SK-N-SH (cell line): ENCODE results near the gene SPATA25. TPM values are rescaled to one million over a fixed set of nuclear protein-coding genes. Genes with fewer than 3 reads are reported as not detected.

Experiments
- CTCF ChIA-PET: fragments of 300-600, 350-600 bp; formaldehyde crosslinking; extraction: SDS; loops from one replicate; lab custom pipeline; 2021; lab: Yijun Ruan, JAX
- POLR2A ChIA-PET: fragments of 350-600 bp; sonication (Branson Sonifier 250); formaldehyde crosslinking; extraction: SDS; loops from one replicate; lab custom pipeline; 2020; ENCODE audit warnings: antibody characterized with exemption, inconsistent platforms; lab: Yijun Ruan, JAX
- DNase-seq: peaks from one replicate; pipeline ENCODE4 v3.0.0; 2012
- H2AFZ ChIP-seq: fragments of 200-600 bp; sonication (generic); 2 replicates; pipeline ENCODE4 v1.8.1; 2016; ENCODE audit warnings: antibody characterized with exemption, mild to moderate bottlenecking, low read depth
- H3F3A ChIP-seq: fragments of 200-600 bp; sonication (generic); replicated peaks from 2 replicates; pipeline ENCODE3; 2016; ENCODE audit warnings: antibody characterized with exemption, mild to moderate bottlenecking; ENCODE audit not compliant: insufficient read depth
- H3K27ac ChIP-seq, 2 experiments: fragments of 200-500 bp in 1 of 2; fragments of 200-600 bp in 1 of 2; sonication (Bioruptor generic) in 1 of 2; sonication (generic), shearing (Covaris generic) in 1 of 2; 2 replicates each; pipeline versions ENCODE4 v1.5.1 to v1.6.1; 2014 to 2016; ENCODE audit warnings: low read depth in 2 of 2, inconsistent platforms in 1 of 2, low read length in 1 of 2, mild to moderate bottlenecking in 1 of 2, mixed read lengths in 1 of 2
- H3K27me3 ChIP-seq: fragments of 200-600 bp; sonication (generic), shearing (Covaris generic); 2 replicates; pipeline ENCODE4 v1.6.1; 2016; ENCODE audit warnings: mixed run types; ENCODE audit not compliant: insufficient read depth
- H3K36me3 ChIP-seq, 2 experiments: fragments of 200-500 bp in 1 of 2; fragments of 200-600 bp in 1 of 2; sonication (Bioruptor generic) in 1 of 2; sonication (generic) in 1 of 2; replicated peaks in 1 of 2; 2 replicates each; pipeline versions ENCODE3 to v1.5.1; 2014 to 2016; ENCODE audit warnings: low read length in 1 of 2, mild to moderate bottlenecking in 1 of 2; ENCODE audit not compliant: insufficient read depth in 2 of 2, control insufficient read depth in 1 of 2
- H3K4me1 ChIP-seq, 2 experiments: fragments of 200-500 bp in 1 of 2; fragments of 200-600 bp in 1 of 2; sonication (Bioruptor generic) in 1 of 2; sonication (generic), shearing (Covaris generic) in 1 of 2; 2 replicates each; pipeline versions ENCODE4 v1.5.1 to v1.6.1; 2014 to 2016; ENCODE audit warnings: low read depth in 1 of 2, low read length in 1 of 2, mixed run types in 1 of 2; ENCODE audit not compliant: insufficient read depth in 2 of 2, control insufficient read depth in 1 of 2
- H3K4me2 ChIP-seq: fragments of 200-600 bp; sonication (generic), shearing (Covaris generic); 2 replicates; pipeline ENCODE4 v1.6.1; 2017; ENCODE audit warnings: mixed run types
- H3K4me3 ChIP-seq, 2 experiments: fragments of 200-500 bp in 1 of 2; fragments of 200-600 bp in 1 of 2; sonication (Bioruptor generic) in 1 of 2; sonication (generic), shearing (Covaris generic) in 1 of 2; 2 replicates each; pipeline versions ENCODE4 v1.5.1 to v1.8.1; 2014 to 2016; ENCODE audit warnings: low read depth in 2 of 2, inconsistent platforms in 1 of 2, low read length in 1 of 2, mild to moderate bottlenecking in 1 of 2, mixed read lengths in 1 of 2, moderate library complexity in 1 of 2
- H3K79me2 ChIP-seq: fragments of 200-600 bp; sonication (generic); 2 replicates; pipeline ENCODE4 v1.8.1; 2017; ENCODE audit warnings: mild to moderate bottlenecking; ENCODE audit not compliant: insufficient read depth
- H3K9ac ChIP-seq: fragments of 200-600 bp; sonication (generic); 2 replicates; pipeline ENCODE4 v1.6.1; 2017; ENCODE audit warnings: mixed run types
- H3K9me2 ChIP-seq: fragments of 200-600 bp; sonication (generic); 2 replicates; pipeline ENCODE4 v1.6.1; 2017; ENCODE audit warnings: mixed run types
- H3K9me3 ChIP-seq: fragments of 200-600 bp; sonication (generic); 2 replicates; pipeline ENCODE4 v1.6.1; 2017; ENCODE audit warnings: mixed run types, mild to moderate bottlenecking, moderate library complexity
- H4K20me1 ChIP-seq: fragments of 200-600 bp; sonication (generic); 2 replicates; pipeline ENCODE4 v1.6.1; 2017; ENCODE audit warnings: mild to moderate bottlenecking, mixed run types; ENCODE audit not compliant: insufficient read depth
- CHD2 ChIP-seq: fragments of 150-350 bp; IDR thresholded peaks from 2 replicates; pipeline ENCODE4 v1.6.1; 2018; ENCODE audit warnings: low read length; ENCODE audit not compliant: partially characterized antibody
- CTCF ChIP-seq: fragments of 200-600 bp; sonication (generic); IDR thresholded peaks from 2 replicates; pipeline ENCODE4 v1.6.1; 2017; ENCODE audit warnings: antibody characterized with exemption, mild to moderate bottlenecking, moderate library complexity
- EZH2phosphoT487 ChIP-seq: fragments of 200-600 bp; sonication (generic); IDR thresholded peaks from 2 replicates; pipeline ENCODE4 v1.6.1; 2017; ENCODE audit warnings: low read depth, mixed run types, mild to moderate bottlenecking, antibody characterized with exemption, moderate library complexity, borderline replicate concordance
- FOSL2 ChIP-seq: IDR thresholded peaks from 2 replicates; pipeline ENCODE4 v1.4.0; 2012; ENCODE audit warnings: low read depth, mild to moderate bottlenecking, moderate library complexity, borderline replicate concordance
- GABPA ChIP-seq: IDR thresholded peaks from 2 replicates; pipeline ENCODE4 v1.4.0; 2012; ENCODE audit warnings: low read depth, mild to moderate bottlenecking
- MAX ChIP-seq: IDR thresholded peaks from 2 replicates; pipeline ENCODE4 v1.4.0; 2012; ENCODE audit warnings: low read depth
- MEF2A ChIP-seq: IDR thresholded peaks from 2 replicates; pipeline ENCODE4 v1.4.0; 2012; ENCODE audit warnings: low read depth, borderline replicate concordance
- MXI1 ChIP-seq: IDR thresholded peaks from 2 replicates; pipeline ENCODE4 v1.6.1; 2012; ENCODE audit warnings: mild to moderate bottlenecking, low read depth, low read length, improper control_type of control experiment
- POLR2AphosphoS5 ChIP-seq: IDR thresholded peaks from 2 replicates; pipeline ENCODE4 v1.6.1; 2012; ENCODE audit warnings: low read depth, low read length
- SIN3A ChIP-seq: IDR thresholded peaks from 2 replicates; pipeline ENCODE4 v1.6.1; 2012; ENCODE audit warnings: low read depth, mild to moderate bottlenecking, low read length, moderate library complexity, borderline replicate concordance
- SMC3 ChIP-seq: IDR thresholded peaks from 2 replicates; pipeline ENCODE4 v1.6.1; 2012; ENCODE audit warnings: low read depth, low read length, improper control_type of control experiment
- TAF1 ChIP-seq: IDR thresholded peaks from 2 replicates; pipeline ENCODE4 v1.6.1; 2012; ENCODE audit warnings: low read depth, mild to moderate bottlenecking, low read length, moderate library complexity, borderline replicate concordance
- TCF12 ChIP-seq: IDR thresholded peaks from 2 replicates; pipeline ENCODE4 v1.4.0; 2012
- TEAD4 ChIP-seq: IDR thresholded peaks from 2 replicates; pipeline ENCODE4 v1.4.0; 2012; ENCODE audit warnings: mild to moderate bottlenecking, borderline replicate concordance; ENCODE audit not compliant: insufficient read depth
- USF2 ChIP-seq: fragments of 150-350 bp; IDR thresholded peaks from 2 replicates; pipeline ENCODE4 v1.6.1; 2017; ENCODE audit warnings: antibody characterized with exemption, low read length, low read depth, borderline replicate concordance
- YY1 ChIP-seq: IDR thresholded peaks from 2 replicates; pipeline ENCODE4 v1.4.0; 2012; ENCODE audit warnings: low read depth, mild to moderate bottlenecking
- WGBS: methylation state at CpG from one replicate; pipeline ENCODE4 v1.1.6; 2017; ENCODE audit warnings: low lambda C conversion rate; 5-methylcytosine and 5-hydroxymethylcytosine counted together
- polyA plus RNA-seq, 3 experiments: library from polyadenylated mRNA; depleted of rRNA; stranded (reverse); fragments of >200 nt; gene quantifications; 2 replicates each; pipeline ENCODE4 v1.2.3, GENCODE V29; 2012
- TF ChIP-seq, protein P1 (sequence below): IDR thresholded peaks from 2 replicates; pipeline ENCODE4; 2012
- TF ChIP-seq, protein P2 (sequence below): IDR thresholded peaks from 2 replicates; pipeline ENCODE4 v1.6.1; 2012; ENCODE audit warnings: mild to moderate bottlenecking, low read depth, low read length, moderate library complexity

SPATA25 gene
- polyA plus RNA-seq, 1 of the 3 experiments (the other 2 are of a cell fraction): 1.3 TPM

DNA sequence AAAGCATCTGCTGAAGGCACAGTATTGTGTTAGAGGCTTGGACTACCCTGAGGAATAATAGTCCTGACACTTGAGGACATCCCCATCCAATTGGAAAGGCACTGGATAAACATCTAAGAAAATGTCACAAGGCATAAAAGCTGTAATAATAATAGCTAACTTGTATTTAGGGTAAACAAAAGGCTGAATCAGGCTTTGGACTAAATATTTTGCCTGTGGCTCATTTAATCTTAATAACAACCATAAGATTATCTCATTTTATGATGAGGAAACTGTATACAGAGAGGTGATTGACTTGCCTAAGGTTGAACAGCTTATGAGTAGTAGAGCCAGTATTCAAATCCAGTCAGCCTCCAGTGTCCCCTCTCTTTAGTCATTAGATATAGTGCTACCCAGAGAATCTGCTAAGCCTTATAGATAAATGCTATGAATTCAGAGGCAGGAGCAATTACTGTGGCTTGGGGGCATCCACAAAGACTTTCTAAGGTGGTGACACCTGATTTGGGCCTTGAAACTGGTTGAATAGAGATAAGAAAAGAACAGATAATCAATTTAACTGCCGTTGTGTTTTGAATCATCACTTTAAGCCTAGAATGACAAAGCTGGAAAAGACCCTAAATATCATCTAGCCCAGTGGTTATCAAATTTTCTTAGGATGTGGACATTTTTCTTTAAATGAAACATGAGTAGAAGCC is 13.9 kb downstream of the SPATA25 start:
- ChIA-PET POLR2A (no interaction called here), CTCF (interaction anchor here (0.7 to 0.9 kb wide), 2 partner anchors 14 to 16 kb away, joined by 3 read pairs; partner anchors contain the start of genes ACOT8, SPATA25 and ZSWIM3)
- H3K9me2 ChIP-seq: no peaks in the 10 kb centered on the region
- H3K4me3 ChIP-seq: no peak overlapping the region
- no peaks in the 10 kb centered on the region for H3F3A ChIP-seq
- 32% methylated on average over 1 of the region's 1 CpG for WGBS
- H3K36me3 ChIP-seq: peaks cover 0 to 4% of the 10 kb centered on the region in 2 experiments
- no peaks in the 10 kb centered on the region for H3K4me1 ChIP-seq
- TF ChIP-seq EZH2phosphoT487 (no peak), CHD2 (no peak), SIN3A (no peak), MXI1 (no peak), FOSL2 (no peak), USF2 (no peak)
- no peaks in the 10 kb centered on the region for H3K79me2 ChIP-seq
- no peaks in the 10 kb centered on the region for H4K20me1 ChIP-seq
- no peak for DNase-seq
- no peak overlapping the region for H3K27ac ChIP-seq
- no peak overlapping the region for H3K4me2 ChIP-seq
- H3K9ac ChIP-seq: no peak overlapping the region
- H3K9me3 ChIP-seq: no peaks in the 10 kb centered on the region
- H3K27me3 ChIP-seq: no peaks in the 10 kb centered on the region
- no peak overlapping the region for H2AFZ ChIP-seq

DNA sequence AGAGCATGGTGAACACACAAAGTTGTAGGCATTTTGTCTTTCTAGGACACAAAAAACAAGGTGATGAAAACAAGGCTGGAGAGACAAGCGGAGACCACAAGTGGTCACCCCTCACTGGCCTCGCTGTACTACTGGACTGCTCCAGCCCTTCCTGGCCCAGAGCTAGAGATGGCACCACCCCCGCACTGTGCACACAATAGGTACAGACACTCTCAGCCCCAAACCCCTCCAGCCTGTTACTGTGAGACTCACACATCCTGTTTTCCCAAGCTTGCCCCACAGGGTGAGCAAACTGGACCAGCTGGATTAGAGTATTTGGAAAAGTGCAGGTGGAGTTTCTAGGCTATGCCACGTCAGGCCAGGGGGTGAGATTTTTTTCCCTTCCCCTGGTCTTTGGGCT is 14.8 kb downstream of the SPATA25 start:
- H3K36me3 ChIP-seq: no peaks in the 10 kb centered on the region
- no peaks in the 10 kb centered on the region for H3K27me3 ChIP-seq
- no peak overlapping the region for H3K4me3 ChIP-seq
- H3K4me1 ChIP-seq: peaks cover 0 to 5% of the 10 kb centered on the region in 2 experiments; a peak in 1 of 4 replicates
- ChIA-PET POLR2A (interaction anchor here (1.4 kb wide), 1 partner anchor 8 kb away, joined by 4 read pairs; the partner anchor contains the start of gene ZSWIM1), CTCF (interaction anchor here (1.0 kb wide), 2 partner anchors 8 to 64 kb away, joined by 3 to 4 read pairs; partner anchors contain the start of gene ZSWIM1)
- H3K9me3 ChIP-seq: no peaks in the 10 kb centered on the region
- no peak overlapping the region for H3K9ac ChIP-seq
- H3K27ac ChIP-seq: no peak overlapping the region
- H3F3A ChIP-seq: peaks cover 6% of the 10 kb centered on the region
- no peak overlapping the region for H2AFZ ChIP-seq
- no peaks in the 10 kb centered on the region for H4K20me1 ChIP-seq
- TF ChIP-seq TAF1 (no peak), MAX (no peak), MXI1 (no peak), GABPA (no peak), CHD2 (no peak), YY1 (no peak), TEAD4 (no peak), CTCF (no peak), TCF12 (no peak), POLR2AphosphoS5 (no peak), EZH2phosphoT487 (no peak), SMC3 (no peak), MEF2A (no peak)
- TF ChIP-seq, protein P1, sequence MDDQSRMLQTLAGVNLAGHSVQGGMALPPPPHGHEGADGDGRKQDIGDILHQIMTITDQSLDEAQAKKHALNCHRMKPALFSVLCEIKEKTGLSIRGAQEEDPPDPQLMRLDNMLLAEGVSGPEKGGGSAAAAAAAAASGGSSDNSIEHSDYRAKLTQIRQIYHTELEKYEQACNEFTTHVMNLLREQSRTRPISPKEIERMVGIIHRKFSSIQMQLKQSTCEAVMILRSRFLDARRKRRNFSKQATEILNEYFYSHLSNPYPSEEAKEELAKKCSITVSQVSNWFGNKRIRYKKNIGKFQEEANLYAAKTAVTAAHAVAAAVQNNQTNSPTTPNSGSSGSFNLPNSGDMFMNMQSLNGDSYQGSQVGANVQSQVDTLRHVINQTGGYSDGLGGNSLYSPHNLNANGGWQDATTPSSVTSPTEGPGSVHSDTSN: no peak
- TF ChIP-seq, protein P2, sequence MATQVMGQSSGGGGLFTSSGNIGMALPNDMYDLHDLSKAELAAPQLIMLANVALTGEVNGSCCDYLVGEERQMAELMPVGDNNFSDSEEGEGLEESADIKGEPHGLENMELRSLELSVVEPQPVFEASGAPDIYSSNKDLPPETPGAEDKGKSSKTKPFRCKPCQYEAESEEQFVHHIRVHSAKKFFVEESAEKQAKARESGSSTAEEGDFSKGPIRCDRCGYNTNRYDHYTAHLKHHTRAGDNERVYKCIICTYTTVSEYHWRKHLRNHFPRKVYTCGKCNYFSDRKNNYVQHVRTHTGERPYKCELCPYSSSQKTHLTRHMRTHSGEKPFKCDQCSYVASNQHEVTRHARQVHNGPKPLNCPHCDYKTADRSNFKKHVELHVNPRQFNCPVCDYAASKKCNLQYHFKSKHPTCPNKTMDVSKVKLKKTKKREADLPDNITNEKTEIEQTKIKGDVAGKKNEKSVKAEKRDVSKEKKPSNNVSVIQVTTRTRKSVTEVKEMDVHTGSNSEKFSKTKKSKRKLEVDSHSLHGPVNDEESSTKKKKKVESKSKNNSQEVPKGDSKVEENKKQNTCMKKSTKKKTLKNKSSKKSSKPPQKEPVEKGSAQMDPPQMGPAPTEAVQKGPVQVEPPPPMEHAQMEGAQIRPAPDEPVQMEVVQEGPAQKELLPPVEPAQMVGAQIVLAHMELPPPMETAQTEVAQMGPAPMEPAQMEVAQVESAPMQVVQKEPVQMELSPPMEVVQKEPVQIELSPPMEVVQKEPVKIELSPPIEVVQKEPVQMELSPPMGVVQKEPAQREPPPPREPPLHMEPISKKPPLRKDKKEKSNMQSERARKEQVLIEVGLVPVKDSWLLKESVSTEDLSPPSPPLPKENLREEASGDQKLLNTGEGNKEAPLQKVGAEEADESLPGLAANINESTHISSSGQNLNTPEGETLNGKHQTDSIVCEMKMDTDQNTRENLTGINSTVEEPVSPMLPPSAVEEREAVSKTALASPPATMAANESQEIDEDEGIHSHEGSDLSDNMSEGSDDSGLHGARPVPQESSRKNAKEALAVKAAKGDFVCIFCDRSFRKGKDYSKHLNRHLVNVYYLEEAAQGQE: no peak
- no peak for DNase-seq
- WGBS: 85% methylated on average over 4 of the region's 4 CpGs
- H3K4me2 ChIP-seq: no peak overlapping the region
- no peaks in the 10 kb centered on the region for H3K79me2 ChIP-seq
- no peaks in the 10 kb centered on the region for H3K9me2 ChIP-seq
